Sciatic nerve (tissue), 2 donors: Measurements from ENCODE around the gene COA3. TPM values are rescaled to one million over a fixed set of nuclear protein-coding genes. Genes with fewer than 3 reads are reported as not detected.
A peak's percentile ranks its signal among the peaks of the same experiment; 100 is the strongest.
"Not testable (repeated sequence)": the region's sequence is repeated elsewhere in the genome, so short reads cannot be mapped to it uniquely, and the experiment has no call there.

Source experiments
- ATAC-seq: fragments of 200-7000 bp; cut with Tn5 transposase; one replicate; pipeline ENCODE4 v1.9.1; 2020; ENCODE audit warnings: mild to moderate bottlenecking, moderate library complexity
- DNase-seq: peaks from one replicate; pipeline ENCODE4 v3.0.0-alpha.2; 2020; ENCODE audit warnings: low spot score
- intact Hi-C: fragments of 100-400 bp; cut with DNase I; formaldehyde crosslinking; loops from one replicate; pipeline ENCODE4 v1.14.2; 2022
- total RNA-seq: library from RNA; stranded (reverse); fragmentation: NEBNext Ultra II Directional; extraction: Animal tissue kit (Norgen Biotek cat#: 25700); gene quantifications from one replicate; pipeline ENCODE4 v1.2.1, GENCODE V29; 2021
- donor health status: DM: no; HTN: no; CAD: no.
- donor health status: DM: no; HTN: no; CAD: no.

Gene COA3
- total RNA-seq, 1 donor from 2014 or later = 36.1 TPM

DNA sequence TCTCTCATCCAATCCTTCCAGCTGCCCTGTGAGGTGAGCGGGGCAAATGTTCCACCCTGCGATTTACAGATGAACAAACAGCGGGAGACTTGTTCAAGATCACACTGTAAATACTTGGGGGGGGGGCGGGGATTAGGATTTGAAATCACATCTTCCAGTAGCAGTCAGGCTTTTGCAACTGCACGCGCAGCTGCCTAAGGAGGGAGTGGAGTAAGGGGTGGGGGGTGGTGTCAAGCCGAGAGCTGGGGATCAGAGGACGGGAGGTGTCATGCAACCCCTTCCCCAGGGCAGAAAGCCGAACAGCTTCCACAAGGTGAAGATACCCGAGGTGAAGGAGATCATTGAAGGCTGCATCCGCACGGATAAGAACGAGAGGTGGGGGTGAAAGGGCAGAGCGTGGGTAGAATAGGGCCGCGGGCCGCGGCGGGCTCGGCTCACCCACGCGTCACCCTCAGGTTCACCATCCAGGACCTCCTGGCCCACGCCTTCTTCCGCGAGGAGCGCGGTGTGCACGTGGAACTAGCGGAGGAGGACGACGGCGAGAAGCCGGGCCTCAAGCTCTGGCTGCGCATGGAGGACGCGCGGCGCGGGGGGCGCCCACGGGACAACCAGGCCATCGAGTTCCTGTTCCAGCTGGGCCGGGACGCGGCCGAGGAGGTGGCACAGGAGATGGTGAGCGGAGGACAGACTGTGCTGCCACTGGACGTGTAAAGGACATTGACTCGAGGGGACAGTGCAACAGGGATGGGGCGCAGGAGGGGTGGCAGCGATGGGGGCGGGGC, 13.5 kb downstream of the COA3 start:
- ATAC-seq = no peak
- no peak for DNase-seq
- intact Hi-C loops = loop anchor here (5.0 kb wide), 1 partner anchor 817 kb away; no protein-coding TSS in a partner anchor

DNA sequence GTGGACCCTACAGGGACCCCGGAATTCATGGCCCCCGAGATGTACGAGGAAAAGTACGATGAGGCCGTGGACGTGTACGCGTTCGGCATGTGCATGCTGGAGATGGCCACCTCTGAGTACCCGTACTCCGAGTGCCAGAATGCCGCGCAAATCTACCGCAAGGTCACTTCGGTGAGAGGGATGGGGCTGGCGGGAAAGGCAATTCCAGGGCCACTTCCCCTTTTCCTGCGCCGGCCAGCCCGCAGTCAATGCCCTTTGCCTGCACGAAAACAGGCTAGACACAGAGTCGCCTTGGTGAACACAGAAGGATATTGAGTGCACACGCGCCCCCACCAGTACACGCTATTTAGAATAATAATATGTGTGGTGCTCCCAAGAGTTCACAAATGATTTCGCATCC, 14.1 kb downstream of the COA3 start:
- ATAC-seq (no peak), DNase-seq (no peak)
- intact Hi-C loops = loop anchor here (5.0 kb wide), 1 partner anchor 818 kb away; no protein-coding TSS in a partner anchor

DNA sequence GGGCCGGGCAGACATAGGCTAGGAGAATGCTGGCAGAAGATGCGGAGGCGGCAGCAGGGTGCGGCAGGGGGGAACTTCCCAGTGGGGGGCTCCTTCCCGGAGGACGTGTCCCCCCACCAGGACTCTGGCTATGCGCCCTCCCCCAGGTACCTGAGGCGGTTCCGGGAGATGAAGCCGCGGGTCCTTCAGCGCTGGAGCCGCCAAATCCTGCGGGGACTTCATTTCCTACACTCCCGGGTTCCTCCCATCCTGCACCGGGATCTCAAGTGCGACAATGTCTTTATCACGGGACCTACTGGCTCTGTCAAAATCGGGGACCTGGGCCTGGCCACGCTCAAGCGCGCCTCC, 14.7 kb downstream of the COA3 start:
- ATAC-seq (no peak), DNase-seq (no peak)
- intact Hi-C loops = loop anchor here (5.0 kb wide), 1 partner anchor 819 kb away; no protein-coding TSS in a partner anchor

DNA sequence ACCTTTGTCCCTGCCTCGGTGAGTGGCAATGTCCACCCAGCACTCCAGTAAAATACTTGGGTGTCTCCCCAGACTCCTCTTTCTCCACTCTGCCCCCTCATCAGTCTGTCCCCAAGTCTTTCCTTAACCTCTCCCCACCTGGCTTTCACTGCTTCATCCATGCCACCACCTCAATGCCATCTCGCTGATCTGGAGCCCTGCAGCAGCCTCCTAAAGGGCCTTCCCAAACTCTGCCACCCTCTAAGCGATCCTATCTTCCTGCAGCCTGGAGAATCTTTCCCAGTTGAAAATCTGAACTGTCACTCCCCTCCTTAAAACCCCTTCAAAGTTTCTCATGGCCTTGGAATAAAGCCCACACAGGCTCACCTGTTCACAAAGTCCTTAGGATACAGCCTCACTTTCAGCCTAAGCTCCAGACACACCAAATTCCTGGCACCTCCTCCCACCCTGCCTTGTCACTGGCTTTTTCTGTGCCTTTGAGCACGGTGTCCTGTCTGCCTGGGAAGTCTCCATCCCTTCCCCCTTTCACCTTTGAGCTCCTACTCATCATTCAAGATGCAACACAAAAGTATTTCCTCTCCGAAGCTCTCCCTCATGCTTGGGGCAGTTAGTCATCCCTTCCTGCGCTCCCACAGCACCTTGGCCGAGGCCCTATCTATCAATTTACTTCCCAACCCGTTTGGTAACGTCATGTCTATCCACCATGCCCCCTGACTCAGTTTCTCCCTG, 15.3 kb downstream of the COA3 start:
- intact Hi-C loops = loop anchor here (5.0 kb wide), 1 partner anchor 819 kb away; no protein-coding TSS in a partner anchor
- ATAC-seq (no peak), DNase-seq (no peak)

DNA sequence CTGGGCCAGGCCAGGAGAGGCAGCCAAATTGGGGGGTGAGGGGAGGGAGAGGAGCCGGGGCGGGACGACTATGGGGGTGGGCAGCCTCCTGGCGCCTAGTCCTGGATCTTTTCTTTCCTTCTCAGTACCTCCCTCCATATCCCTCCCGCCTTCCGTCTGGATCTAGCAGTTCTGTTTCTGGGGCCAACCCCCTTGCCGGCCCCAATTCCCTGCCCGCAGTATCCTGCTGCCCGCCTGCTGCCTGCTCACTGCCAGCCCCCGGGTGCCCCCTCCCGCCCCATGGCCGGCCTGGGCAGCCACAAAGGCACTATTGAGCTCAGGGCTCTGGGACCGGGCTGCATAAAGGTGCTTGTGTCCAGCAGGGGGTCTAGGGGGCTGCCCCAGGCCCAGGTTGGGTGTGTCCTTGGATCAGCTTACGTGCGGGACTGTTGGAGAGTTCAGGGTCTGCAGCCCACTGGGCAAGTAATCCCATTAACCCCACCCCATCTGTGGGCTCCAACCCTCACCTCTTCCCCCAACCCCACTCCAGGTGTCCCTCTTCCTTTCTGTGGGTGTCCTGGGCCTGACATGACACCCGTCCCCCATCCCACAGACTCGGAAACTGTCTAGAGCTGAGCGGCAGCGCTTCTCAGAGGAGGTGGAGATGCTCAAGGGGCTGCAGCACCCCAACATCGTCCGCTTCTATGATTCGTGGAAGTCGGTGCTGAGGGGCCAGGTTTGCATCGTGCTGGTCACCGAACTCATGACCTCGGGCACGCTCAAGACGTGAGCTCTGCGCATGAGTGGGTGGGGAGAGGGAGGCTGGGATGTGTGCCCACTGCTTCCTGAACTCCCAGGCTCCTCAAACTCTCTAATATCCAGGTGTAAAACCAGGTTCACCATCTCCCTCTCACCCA, 16.1 kb downstream of the COA3 start:
- ATAC-seq = peak; percentile 39
- no peak for DNase-seq
- intact Hi-C loops = loop anchor here (5.0 kb wide), 1 partner anchor 820 kb away; no protein-coding TSS in a partner anchor

DNA sequence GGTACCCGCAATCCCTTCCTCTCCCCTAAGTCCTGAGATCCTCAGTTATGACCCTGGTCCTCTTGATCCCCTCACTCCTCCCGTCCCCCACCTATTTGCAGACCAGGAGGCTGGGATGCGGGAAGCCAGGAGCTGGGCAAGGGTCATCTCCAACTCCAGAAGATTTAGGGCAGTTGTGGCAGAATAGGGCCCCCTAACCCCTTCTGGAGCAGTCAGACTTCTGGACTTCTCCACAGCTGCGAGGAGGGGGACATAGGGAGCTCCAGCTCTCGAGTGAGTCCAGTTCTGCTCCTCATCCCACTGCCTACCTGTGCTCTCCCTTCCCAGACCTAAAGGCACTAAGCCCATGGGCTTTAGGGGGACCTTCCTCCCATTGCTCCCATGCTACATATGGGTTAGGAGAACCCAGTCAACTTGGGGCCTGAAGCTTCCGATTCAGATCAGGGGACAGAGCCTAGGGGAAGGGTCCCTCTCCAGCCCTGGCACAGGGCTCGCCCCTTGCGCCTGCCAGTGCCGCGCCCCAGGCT, 16.8 kb downstream of the COA3 start:
- no peak for DNase-seq
- ATAC-seq = no peak
- intact Hi-C loops = loop anchor here (5.0 kb wide), 1 partner anchor 821 kb away; no protein-coding TSS in a partner anchor

DNA sequence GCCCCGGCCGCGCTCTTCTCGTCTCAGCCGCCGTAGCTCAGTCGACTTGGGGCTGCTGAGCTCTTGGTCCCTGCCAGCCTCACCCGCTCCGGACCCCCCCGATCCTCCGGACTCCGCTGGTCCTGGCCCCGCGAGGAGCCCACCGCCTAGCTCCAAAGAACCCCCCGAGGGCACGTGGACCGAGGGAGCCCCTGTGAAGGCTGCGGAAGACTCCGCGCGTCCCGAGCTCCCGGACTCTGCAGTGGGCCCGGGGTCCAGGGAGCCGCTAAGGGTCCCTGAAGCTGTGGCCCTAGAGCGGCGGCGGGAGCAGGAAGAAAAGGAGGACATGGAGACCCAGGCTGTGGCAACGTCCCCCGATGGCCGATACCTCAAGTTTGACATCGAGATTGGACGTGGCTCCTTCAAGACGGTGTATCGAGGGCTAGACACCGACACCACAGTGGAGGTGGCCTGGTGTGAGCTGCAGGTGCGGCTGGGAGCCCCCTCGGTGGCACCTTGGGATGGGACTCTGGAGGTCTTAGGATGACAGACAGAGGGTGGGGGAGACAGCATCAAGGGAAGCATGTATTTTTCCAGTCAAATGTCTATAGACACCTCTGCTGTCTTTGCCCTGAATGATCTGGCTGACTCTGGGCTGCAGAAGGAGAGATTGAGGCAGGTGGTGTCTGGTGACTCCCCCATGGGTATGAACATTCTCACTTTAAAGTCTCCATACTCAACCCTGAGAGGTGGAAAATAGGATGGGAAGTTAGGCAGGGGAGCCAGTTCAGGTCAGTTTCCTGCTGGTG, 17.5 kb downstream of the COA3 start:
- intact Hi-C loops = loop anchor here (5.0 kb wide), 1 partner anchor 821 kb away; no protein-coding TSS in a partner anchor
- ATAC-seq (peak; percentile 3), DNase-seq (no peak)

DNA sequence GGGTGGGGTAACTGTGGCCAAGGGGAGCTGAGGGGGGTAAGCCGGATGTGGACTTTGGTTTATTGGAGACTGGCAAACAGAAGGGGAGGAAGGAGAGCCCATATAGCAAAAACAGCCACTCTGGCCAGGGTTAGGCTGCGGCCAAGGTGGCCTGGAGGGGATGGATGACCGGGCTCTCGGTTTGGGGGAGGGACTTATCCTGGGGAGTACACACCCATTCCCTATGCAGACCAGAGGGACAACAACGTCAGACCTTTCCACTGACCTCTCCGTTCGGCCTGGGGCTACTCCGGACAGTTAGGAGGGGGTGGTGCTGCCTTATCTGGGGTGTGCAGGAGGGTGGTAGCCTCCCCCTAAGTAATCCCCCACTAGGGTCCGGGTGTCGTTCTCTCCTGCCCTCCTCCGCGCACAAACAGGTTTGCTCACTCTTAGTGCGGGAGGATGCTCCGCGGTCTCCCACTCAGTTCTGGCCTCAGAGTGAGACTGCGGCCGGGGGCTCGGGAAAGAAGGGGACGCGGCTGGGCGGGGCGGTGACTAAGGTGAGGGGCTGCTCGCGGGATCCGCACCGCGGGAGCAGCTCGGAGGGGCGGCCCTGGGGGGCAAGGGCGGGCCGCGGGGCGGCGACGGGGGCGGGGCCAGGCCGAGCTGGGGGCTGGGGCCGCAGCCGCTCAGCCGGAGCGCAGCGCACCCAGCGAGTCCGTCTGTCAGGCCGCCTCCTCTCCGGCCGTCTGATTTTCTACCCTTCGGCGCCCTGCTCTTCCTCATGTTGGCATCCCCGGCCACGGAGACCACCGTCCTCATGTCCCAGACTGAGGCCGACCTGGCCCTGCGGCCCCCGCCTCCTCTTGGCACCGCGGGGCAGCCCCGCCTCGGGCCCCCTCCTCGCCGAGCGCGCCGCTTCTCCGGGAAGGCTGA, 18.3 kb downstream of the COA3 start, which contains the start of gene WNK4:
Gene WNK4 (plus strand): TSS at position 675 of the 915 bp plus-strand sequence. CDS start 89 bp downstream, at position 764.
- intact Hi-C loops = loop anchor here (5.0 kb wide), 1 partner anchor 822 kb away; no protein-coding TSS in a partner anchor
- peak; percentile 67 for ATAC-seq

DNA sequence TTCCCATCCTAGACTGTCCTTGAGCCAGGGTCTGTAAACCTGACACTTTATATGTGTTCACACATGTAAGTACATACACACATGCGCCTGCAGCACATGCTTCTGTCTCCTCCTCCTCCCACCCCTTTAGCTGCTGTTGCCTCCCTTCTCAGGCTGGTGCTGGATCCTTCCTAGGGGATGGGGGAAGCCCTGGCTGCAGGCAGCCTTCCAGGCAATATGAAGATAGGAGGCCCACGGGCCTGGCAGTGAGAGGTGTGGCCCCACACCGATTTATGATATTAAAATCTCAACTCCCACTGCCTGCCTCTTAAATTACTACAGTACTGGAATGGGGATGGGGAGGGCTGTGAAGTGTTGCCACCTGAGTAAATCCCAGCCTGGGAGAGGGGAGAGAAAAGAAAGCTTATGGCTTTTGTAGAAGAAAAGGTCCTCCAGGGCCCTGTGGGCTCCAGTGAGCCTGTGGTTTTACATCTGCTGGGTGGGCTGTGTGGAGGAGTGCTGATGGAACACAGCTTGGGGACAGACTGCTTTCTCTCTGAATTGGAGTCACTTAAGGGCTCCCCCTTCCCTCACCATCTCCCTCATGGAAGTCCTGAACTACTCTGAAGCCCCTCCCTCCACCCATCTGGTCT, 19.1 kb downstream of the COA3 start:
- ATAC-seq = peak; percentile 19

More for the DNA sequence above, 18.3 kb downstream of the COA3 start, which contains the start of gene WNK4:
- DNase-seq = no peak

DNA sequence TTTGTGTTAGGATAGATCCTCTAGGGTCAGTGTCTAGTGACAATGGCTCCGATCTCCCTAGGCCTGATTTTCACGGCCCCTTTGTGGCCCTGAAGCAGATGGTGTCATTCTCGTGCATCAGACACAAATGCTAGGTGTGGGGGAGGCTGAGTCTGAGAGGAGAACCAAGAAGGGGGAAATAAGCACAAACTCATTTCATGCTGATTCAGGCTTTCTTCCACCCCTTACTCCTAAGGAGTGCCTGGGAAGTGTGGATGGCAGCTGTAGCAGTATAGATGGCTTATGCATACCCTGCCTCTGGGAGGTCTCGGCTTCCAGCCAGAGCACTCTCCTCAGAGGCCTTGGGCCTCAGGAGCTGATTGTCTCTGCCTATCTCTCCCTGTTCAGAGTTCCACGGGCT, 19.9 kb downstream of the COA3 start:
- no peak for DNase-seq
- intact Hi-C loops = no loop called here
- no peak for ATAC-seq

More for the DNA sequence above, 19.1 kb downstream of the COA3 start:
- intact Hi-C loops = no loop called here
- DNase-seq = no peak

DNA sequence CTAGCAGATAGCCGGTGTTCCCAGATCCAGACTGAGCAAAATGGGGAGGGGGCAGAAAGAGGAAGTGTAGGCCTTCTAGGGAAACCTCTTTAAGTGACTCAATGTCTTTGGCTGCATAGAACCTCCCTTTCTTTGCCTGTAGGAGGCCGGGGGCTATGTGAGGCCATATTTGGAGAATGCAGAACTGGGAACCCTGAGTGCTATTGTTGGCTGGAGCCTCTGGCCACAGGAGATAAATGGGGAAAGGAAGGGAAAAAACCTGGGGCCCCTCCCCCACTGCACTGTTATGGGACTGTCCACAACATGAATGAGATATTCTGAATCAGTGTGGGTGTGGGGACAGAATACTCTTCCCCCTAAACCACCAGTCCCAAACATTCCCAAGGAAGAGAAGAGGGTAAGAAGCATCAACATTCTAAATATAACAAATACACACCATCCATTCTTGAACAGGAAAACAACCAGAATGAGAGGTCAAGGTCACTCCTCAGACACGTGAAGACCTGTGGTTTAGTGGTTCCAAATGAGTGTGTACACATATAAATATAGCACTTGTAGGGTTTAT, 22.9 kb downstream of the COA3 start:
- no peak for ATAC-seq
- intact Hi-C loops = no loop called here
- no peak for DNase-seq

DNA sequence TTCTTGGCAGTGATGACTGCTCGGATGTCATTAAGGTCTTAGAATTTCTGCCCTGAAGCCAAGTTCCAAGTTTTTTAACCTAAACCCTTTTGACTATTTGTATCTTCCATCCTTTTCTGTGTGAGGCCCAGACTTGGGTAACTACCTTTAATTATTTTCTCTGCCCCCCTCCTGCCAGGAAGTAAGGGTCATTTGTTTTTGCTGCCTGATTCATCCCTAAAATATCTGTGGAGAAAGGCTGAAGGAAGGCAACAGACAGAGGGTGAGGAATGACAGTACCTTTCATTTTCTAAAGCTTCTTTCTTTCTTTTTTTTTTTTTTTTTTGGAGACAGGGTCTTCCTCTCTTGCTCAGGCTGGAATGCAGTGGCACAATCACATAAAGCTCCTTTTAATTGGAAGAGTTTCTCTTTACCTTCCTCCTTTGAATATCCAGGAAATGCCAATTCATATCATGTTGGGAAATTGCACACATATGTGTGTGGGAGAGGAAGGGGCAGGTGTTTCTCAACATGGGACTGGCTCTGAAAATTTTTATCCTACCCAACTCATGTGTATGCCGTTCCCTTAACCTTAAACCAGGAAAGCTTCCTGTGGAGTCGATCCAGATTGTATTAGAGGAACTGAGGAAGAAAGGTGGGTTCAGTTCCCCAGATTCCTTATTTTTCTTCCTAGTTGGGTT, 24.3 kb downstream of the COA3 start:
- no peak for DNase-seq
- intact Hi-C loops = no loop called here
- ATAC-seq = no peak

DNA sequence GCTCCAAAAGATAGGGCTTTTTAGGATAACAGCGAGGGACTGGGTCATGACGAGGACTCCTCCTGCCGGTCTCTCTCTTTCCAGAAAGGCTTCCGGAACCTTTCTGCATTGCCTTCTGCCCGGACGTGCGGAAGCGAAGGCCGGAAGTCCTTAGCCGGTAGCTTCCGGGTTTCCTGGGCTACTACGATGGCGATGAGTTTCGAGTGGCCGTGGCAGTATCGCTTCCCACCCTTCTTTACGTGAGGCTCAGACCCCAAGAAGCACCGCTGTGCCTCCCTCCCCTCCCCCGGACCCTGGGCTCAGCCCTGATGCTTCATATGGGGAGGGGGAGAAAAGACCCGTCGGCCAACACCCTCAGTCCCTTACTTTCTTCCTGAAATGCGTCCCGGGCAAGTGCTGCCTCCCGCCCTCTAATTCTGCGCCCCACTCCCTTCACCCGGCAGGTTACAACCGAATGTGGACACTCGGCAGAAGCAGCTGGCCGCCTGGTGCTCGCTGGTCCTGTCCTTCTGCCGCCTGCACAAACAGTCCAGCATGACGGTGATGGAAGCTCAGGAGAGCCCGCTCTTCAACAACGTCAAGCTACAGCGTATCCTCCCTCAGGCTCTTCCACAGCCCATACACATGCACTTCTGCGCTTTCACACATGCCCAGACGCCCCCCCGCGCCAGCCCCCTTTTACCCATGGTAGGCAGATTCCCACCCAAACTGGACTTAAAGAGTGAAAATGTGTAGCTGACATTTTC, 25.0 kb downstream of the COA3 start, which contains the start of gene VPS25:
Gene VPS25 (plus strand): TSS at position 160 of the 746 bp plus-strand sequence. CDS start 27 bp downstream, at position 187.
- DNase-seq = peak; percentile 84
- peak; percentile 97 for ATAC-seq
- intact Hi-C loops = no loop called here

DNA sequence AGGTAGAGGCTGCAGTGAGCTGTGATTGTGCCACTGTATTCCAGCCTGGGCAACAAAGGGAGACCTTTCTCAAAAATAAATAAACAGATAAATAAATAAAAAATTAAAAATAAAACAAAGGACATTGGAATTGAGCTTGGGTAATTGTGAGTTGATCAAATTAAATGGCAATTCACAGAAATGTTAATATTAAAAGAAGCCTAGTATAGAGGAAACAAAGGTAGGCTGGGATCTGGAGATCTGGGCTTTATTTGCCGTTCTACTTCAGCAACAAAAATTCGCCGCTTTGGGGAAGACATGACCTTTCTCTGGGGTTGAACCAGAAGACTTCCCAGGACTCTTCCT, 25.6 kb downstream of the COA3 start:
- intact Hi-C loops = no loop called here
- DNase-seq (no peak), ATAC-seq (no peak)

DNA sequence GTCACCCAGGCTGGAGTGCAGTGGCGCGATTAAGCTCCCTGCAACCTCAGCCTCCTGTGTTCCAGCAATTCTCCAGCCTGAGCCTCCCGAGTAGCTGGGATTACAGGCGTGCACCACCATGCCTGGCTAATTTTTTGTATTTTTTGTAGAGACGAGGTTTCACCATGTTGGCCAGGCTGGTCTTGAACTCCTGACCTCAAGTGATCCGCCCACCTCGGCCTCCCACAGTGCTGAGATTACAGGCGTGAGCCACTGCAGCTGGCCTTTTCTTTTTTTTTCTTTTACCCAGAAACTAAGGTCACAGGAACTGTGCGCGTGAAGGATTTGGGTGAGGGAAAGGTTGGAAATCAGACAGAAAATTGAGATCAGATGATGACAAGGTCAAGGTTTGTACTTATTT, 28.5 kb downstream of the COA3 start:
- intact Hi-C loops, DNase-seq, ATAC-seq: not testable (repeated sequence)
